Liver (tissue), 9 donors: ENCODE results near the gene GDI1. TPM values are rescaled to one million over a fixed set of nuclear protein-coding genes. Genes with fewer than 3 reads are reported as not detected.

ENCODE experiments used
- DNase-seq: peaks from one replicate; pipeline ENCODE4 v3.0.0-alpha.2; 2017; ENCODE audit warnings: low spot score
- H3K27ac ChIP-seq, 2 donors: one replicate each; pipeline ENCODE4 v1.7.0; 2013; ENCODE audit warnings: inconsistent platforms in 2 of 2, low read length in 2 of 2, control low read depth in 1 of 2, low read depth in 1 of 2, mild to moderate bottlenecking in 1 of 2
- H3K27me3 ChIP-seq, 4 donors: one replicate each; pipeline versions ENCODE4 v1.6.1 to v1.7.0; 2013; ENCODE audit warnings: low read length in 3 of 4, inconsistent platforms in 1 of 4, mild to moderate bottlenecking in 1 of 4, moderate library complexity in 1 of 4; ENCODE audit not compliant: control insufficient read depth in 4 of 4, insufficient read depth in 4 of 4
- H3K36me3 ChIP-seq, 4 donors: one replicate each; pipeline versions ENCODE4 v1.6.1 to v1.7.0; 2013; ENCODE audit warnings: low read length in 3 of 4, mild to moderate bottlenecking in 3 of 4, low read depth in 1 of 4, moderate library complexity in 1 of 4; ENCODE audit not compliant: control insufficient read depth in 4 of 4, insufficient read depth in 3 of 4
- H3K4me1 ChIP-seq, 4 donors: one replicate each; pipeline versions ENCODE4 v1.6.1 to v1.7.0; 2013; ENCODE audit warnings: low read length in 3 of 4, mild to moderate bottlenecking in 3 of 4, moderate library complexity in 1 of 4; ENCODE audit not compliant: control insufficient read depth in 4 of 4, insufficient read depth in 4 of 4
- H3K4me3 ChIP-seq, 3 donors: one replicate each; pipeline versions ENCODE4 v1.6.1 to v1.7.0; 2013; ENCODE audit warnings: low read length in 3 of 3, control low read depth in 1 of 3, low read depth in 1 of 3, mild to moderate bottlenecking in 1 of 3
- H3K9ac ChIP-seq, 2 donors: one replicate each; pipeline ENCODE4 v1.7.0; 2013; ENCODE audit warnings: low read length in 2 of 2, mild to moderate bottlenecking in 2 of 2, moderate library complexity in 2 of 2, control low read depth in 1 of 2, low read depth in 1 of 2
- H3K9me3 ChIP-seq, 4 donors: one replicate each; pipeline versions ENCODE4 v1.6.1 to v1.7.0; 2013; ENCODE audit warnings: low read length in 3 of 4; ENCODE audit not compliant: control insufficient read depth in 4 of 4
- FOXA1 ChIP-seq: IDR thresholded peaks from 2 replicates; pipeline ENCODE4 v1.6.1; 2016; ENCODE audit warnings: antibody characterized with exemption
- FOXA2 ChIP-seq: IDR thresholded peaks from 2 replicates; pipeline ENCODE4 v1.6.1; 2016; ENCODE audit warnings: antibody characterized with exemption
- JUND ChIP-seq, 2 donors: IDR thresholded peaks; 2 replicates each; pipeline ENCODE4 v1.6.1; 2016; ENCODE audit warnings: antibody characterized with exemption in 2 of 2
- NR2F2 ChIP-seq: IDR thresholded peaks from 2 replicates; pipeline ENCODE4 v1.6.1; 2016; ENCODE audit warnings: antibody characterized with exemption
- RAD21 ChIP-seq, 2 donors: IDR thresholded peaks; 2 replicates each; pipeline ENCODE4 v1.6.1; 2016; ENCODE audit warnings: antibody characterized with exemption in 2 of 2, mild to moderate bottlenecking in 2 of 2
- SP1 ChIP-seq: IDR thresholded peaks from 2 replicates; pipeline ENCODE4 v1.6.1; 2018; ENCODE audit warnings: antibody characterized with exemption, mild to moderate bottlenecking
- YY1 ChIP-seq: IDR thresholded peaks from 2 replicates; pipeline ENCODE4 v1.6.1; 2016; ENCODE audit warnings: antibody characterized with exemption, mild to moderate bottlenecking
- WGBS: extraction: QIAGEN DNeasy Blood & Tissue Kit; methylation state at CpG from one replicate; pipeline ENCODE4 v1.1.7; 2013; 5-methylcytosine and 5-hydroxymethylcytosine counted together
- polyA plus RNA-seq, 2 donors: library from polyadenylated mRNA; stranded (reverse) in 1 of 2; unstranded in 1 of 2; fragments of 200-250 nt in 1 of 2; fragments of >200 nt in 1 of 2; fragmentation: Nextera tagmentation in 1 of 2; extraction: Ambion mirVana in 1 of 2; gene quantifications; one replicate each; pipeline versions ENCODE4 v1.2.1 to v1.2.3, GENCODE V29; 2013 to 2015
- total RNA-seq, 2 donors: library from RNA; depleted of rRNA; stranded (reverse); fragments of >200 nt; gene quantifications; one replicate each; pipeline ENCODE4 v1.2.3, GENCODE V29; 2014
- TF ChIP-seq, protein P1 (sequence below): IDR thresholded peaks from 2 replicates; pipeline ENCODE4 v1.6.1; 2016; ENCODE audit warnings: antibody characterized with exemption, mild to moderate bottlenecking
- TF ChIP-seq, protein P2 (sequence below): IDR thresholded peaks from 2 replicates; pipeline ENCODE4 v1.6.1; 2016; ENCODE audit warnings: antibody characterized with exemption
- TF ChIP-seq, protein P3 (sequence below): fragments of 150-350 bp; IDR thresholded peaks from 2 replicates; pipeline ENCODE4 v1.5.1; 2017; ENCODE audit warnings: improper control_type of control experiment, low read depth, low read length; ENCODE audit not compliant: missing input control
- TF ChIP-seq, protein P4 (sequence below): IDR thresholded peaks from 2 replicates; pipeline ENCODE4 v1.6.1; 2016; ENCODE audit warnings: antibody characterized with exemption
- TF ChIP-seq, protein P5 (sequence below): IDR thresholded peaks from 2 replicates; pipeline ENCODE4 v1.6.1; 2016; ENCODE audit warnings: antibody characterized with exemption
- donor health status: healthy.
- donor health status: healthy.
- donor health status: healthy.
- donor health status: healthy.
- donor health status: healthy.

Gene GDI1
- total and polyA plus RNA-seq, 4 donors = 12.8 to 35.6 (median 20.5) TPM

GRCh38 chrX:154468217-154468616 lies 31.3 kb downstream of the GDI1 start:
- H3K4me3 ChIP-seq = no peak overlapping the region
- H3K9me3 ChIP-seq = no peaks in the 10 kb centered on the region
- no peak for DNase-seq
- WGBS = 98% methylated on average over 23 of the region's 23 CpGs
- TF ChIP-seq SP1 = no peak
- no peak for TF ChIP-seq YY1
- TF ChIP-seq RAD21 (IDR thresholded peaks at IDR 0.05) = no peak
- TF ChIP-seq, protein P1, sequence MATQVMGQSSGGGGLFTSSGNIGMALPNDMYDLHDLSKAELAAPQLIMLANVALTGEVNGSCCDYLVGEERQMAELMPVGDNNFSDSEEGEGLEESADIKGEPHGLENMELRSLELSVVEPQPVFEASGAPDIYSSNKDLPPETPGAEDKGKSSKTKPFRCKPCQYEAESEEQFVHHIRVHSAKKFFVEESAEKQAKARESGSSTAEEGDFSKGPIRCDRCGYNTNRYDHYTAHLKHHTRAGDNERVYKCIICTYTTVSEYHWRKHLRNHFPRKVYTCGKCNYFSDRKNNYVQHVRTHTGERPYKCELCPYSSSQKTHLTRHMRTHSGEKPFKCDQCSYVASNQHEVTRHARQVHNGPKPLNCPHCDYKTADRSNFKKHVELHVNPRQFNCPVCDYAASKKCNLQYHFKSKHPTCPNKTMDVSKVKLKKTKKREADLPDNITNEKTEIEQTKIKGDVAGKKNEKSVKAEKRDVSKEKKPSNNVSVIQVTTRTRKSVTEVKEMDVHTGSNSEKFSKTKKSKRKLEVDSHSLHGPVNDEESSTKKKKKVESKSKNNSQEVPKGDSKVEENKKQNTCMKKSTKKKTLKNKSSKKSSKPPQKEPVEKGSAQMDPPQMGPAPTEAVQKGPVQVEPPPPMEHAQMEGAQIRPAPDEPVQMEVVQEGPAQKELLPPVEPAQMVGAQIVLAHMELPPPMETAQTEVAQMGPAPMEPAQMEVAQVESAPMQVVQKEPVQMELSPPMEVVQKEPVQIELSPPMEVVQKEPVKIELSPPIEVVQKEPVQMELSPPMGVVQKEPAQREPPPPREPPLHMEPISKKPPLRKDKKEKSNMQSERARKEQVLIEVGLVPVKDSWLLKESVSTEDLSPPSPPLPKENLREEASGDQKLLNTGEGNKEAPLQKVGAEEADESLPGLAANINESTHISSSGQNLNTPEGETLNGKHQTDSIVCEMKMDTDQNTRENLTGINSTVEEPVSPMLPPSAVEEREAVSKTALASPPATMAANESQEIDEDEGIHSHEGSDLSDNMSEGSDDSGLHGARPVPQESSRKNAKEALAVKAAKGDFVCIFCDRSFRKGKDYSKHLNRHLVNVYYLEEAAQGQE = no peak
- TF ChIP-seq, protein P2, sequence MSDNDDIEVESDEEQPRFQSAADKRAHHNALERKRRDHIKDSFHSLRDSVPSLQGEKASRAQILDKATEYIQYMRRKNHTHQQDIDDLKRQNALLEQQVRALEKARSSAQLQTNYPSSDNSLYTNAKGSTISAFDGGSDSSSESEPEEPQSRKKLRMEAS = no peak
- no peak for TF ChIP-seq FOXA2
- TF ChIP-seq FOXA1 = no peak
- TF ChIP-seq, protein P3, sequence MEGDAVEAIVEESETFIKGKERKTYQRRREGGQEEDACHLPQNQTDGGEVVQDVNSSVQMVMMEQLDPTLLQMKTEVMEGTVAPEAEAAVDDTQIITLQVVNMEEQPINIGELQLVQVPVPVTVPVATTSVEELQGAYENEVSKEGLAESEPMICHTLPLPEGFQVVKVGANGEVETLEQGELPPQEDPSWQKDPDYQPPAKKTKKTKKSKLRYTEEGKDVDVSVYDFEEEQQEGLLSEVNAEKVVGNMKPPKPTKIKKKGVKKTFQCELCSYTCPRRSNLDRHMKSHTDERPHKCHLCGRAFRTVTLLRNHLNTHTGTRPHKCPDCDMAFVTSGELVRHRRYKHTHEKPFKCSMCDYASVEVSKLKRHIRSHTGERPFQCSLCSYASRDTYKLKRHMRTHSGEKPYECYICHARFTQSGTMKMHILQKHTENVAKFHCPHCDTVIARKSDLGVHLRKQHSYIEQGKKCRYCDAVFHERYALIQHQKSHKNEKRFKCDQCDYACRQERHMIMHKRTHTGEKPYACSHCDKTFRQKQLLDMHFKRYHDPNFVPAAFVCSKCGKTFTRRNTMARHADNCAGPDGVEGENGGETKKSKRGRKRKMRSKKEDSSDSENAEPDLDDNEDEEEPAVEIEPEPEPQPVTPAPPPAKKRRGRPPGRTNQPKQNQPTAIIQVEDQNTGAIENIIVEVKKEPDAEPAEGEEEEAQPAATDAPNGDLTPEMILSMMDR = no peak
- no peak overlapping the region for H3K9ac ChIP-seq
- H3K36me3 ChIP-seq = peaks cover 0 to 2% (median 0%) of the 10 kb centered on the region in 4 donors
- H3K27ac ChIP-seq = no peak overlapping the region
- H3K4me1 ChIP-seq = no peaks in the 10 kb centered on the region
- H3K27me3 ChIP-seq = no peaks in the 10 kb centered on the region

DNA sequence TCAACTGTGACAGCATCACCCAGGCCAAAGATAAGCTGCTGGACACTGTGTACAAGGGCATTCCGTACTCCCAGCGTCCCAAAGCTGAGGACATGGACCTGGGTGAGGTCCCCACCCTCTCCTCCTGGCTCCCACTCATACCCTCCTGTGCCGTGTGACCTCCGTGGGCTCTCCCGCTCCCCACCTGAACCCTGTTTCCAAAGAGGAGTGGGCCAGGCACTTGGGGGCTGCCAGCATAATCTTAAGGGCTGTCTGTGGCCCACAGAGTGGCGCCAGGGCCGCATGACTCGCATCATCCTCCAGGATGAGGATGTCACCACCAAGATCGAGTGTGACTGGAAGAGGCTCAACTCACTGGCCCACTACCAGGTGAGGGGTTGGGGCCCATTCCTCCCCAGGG lies 32.2 kb downstream of the GDI1 start:
- Histone ChIP-seq H3K27me3 (no peaks in the 10 kb centered on the region), H3K9me3 (no peaks in the 10 kb centered on the region), H3K9ac (no peak overlapping the region), H3K36me3 (peaks cover 0 to 2% (median 0%) of the 10 kb centered on the region in 4 donors), H3K4me3 (no peak overlapping the region), H3K27ac (no peak overlapping the region), H3K4me1 (no peaks in the 10 kb centered on the region)
- TF ChIP-seq, protein P2 = no peak
- TF ChIP-seq RAD21 (IDR thresholded peaks at IDR 0.05) (no peak), NR2F2 (no peak), JUND (IDR thresholded peaks at IDR 0.05) (no peak)
- TF ChIP-seq, protein P4, sequence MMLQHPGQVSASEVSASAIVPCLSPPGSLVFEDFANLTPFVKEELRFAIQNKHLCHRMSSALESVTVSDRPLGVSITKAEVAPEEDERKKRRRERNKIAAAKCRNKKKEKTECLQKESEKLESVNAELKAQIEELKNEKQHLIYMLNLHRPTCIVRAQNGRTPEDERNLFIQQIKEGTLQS = no peak
- TF ChIP-seq, protein P5, sequence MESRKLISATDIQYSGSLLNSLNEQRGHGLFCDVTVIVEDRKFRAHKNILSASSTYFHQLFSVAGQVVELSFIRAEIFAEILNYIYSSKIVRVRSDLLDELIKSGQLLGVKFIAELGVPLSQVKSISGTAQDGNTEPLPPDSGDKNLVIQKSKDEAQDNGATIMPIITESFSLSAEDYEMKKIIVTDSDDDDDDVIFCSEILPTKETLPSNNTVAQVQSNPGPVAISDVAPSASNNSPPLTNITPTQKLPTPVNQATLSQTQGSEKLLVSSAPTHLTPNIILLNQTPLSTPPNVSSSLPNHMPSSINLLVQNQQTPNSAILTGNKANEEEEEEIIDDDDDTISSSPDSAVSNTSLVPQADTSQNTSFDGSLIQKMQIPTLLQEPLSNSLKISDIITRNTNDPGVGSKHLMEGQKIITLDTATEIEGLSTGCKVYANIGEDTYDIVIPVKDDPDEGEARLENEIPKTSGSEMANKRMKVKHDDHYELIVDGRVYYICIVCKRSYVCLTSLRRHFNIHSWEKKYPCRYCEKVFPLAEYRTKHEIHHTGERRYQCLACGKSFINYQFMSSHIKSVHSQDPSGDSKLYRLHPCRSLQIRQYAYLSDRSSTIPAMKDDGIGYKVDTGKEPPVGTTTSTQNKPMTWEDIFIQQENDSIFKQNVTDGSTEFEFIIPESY = no peak
- 96% methylated on average over 9 of the region's 9 CpGs for WGBS
- DNase-seq = no peak
